Astrocyte (in vitro differentiated cells and primary cell): ENCODE results near the gene ALG14. TPM values are rescaled to one million over a fixed set of nuclear protein-coding genes. Genes with fewer than 3 reads are reported as not detected.

Experiments used
- DNase-seq: peaks from one replicate; pipeline ENCODE4 v3.0.0-alpha.2; 2010; ENCODE audit warnings: low read depth
- FAIRE-seq: peaks from 2 replicates; lab custom pipeline; 2011; peaks lifted over from hg19 to GRCh38; lab: Jason Lieb, UNC
- H2AFZ ChIP-seq: 2 replicates; pipeline ENCODE4 v1.6.0; 2012; ENCODE audit warnings: low read depth, low read length, inconsistent platforms
- H3K27ac ChIP-seq: 2 replicates; pipeline ENCODE4 v1.5.1; 2011; ENCODE audit warnings: low read depth, low read length, inconsistent platforms
- H3K27me3 ChIP-seq: 2 replicates; pipeline ENCODE4 v1.6.0; 2011; ENCODE audit warnings: low read length, inconsistent platforms; ENCODE audit not compliant: insufficient read depth
- H3K36me3 ChIP-seq: 2 replicates; pipeline ENCODE4 v1.5.1; 2011; ENCODE audit warnings: low read length, inconsistent platforms; ENCODE audit not compliant: insufficient read depth
- H3K4me1 ChIP-seq: 2 replicates; pipeline ENCODE4 v1.5.1; 2011; ENCODE audit warnings: low read length, inconsistent platforms; ENCODE audit not compliant: insufficient read depth
- H3K4me2 ChIP-seq: 2 replicates; pipeline ENCODE4 v1.6.0; 2012; ENCODE audit warnings: low read length, inconsistent platforms
- H3K4me3 ChIP-seq: 2 replicates; pipeline ENCODE4 v1.5.1; 2011; ENCODE audit warnings: low read depth, mild to moderate bottlenecking, low read length, inconsistent platforms; ENCODE audit not compliant: insufficient read depth
- H3K79me2 ChIP-seq: 2 replicates; pipeline ENCODE4 v1.6.0; 2012; ENCODE audit warnings: mild to moderate bottlenecking, low read length, inconsistent platforms; ENCODE audit not compliant: insufficient read depth
- H3K9ac ChIP-seq: 2 replicates; pipeline ENCODE4 v1.6.0; 2012; ENCODE audit warnings: mild to moderate bottlenecking, low read length, inconsistent platforms
- H3K9me3 ChIP-seq: 2 replicates; pipeline ENCODE4 v1.5.1; 2012; ENCODE audit warnings: low read depth, mild to moderate bottlenecking, low read length, inconsistent platforms; ENCODE audit not compliant: insufficient read depth
- H4K20me1 ChIP-seq: 2 replicates; pipeline ENCODE4 v1.6.0; 2012; ENCODE audit warnings: low read length, inconsistent platforms; ENCODE audit not compliant: insufficient read depth
- H3K27ac Mint-ChIP-seq: one replicate; pipeline ENCODE4 v1.8.0; 2021; ENCODE audit warnings: mild to moderate bottlenecking, mixed read lengths; ENCODE audit not compliant: unreplicated experiment
- H3K27me3 Mint-ChIP-seq: one replicate; pipeline ENCODE4 v1.8.0; 2021; ENCODE audit warnings: low read depth, mixed read lengths; ENCODE audit not compliant: unreplicated experiment
- H3K36me3 Mint-ChIP-seq: one replicate; pipeline ENCODE4 v1.8.0; 2021; ENCODE audit warnings: low read depth, mixed read lengths; ENCODE audit not compliant: unreplicated experiment
- H3K4me1 Mint-ChIP-seq: one replicate; pipeline ENCODE4 v1.8.0; 2021; ENCODE audit warnings: low read depth, mixed read lengths; ENCODE audit not compliant: unreplicated experiment
- H3K4me3 Mint-ChIP-seq: one replicate; pipeline ENCODE4 v1.8.0; 2021; ENCODE audit warnings: mild to moderate bottlenecking, moderate library complexity, mixed read lengths; ENCODE audit not compliant: unreplicated experiment
- H3K9me3 Mint-ChIP-seq: one replicate; pipeline ENCODE4 v1.8.0; 2021; ENCODE audit warnings: mild to moderate bottlenecking, mixed read lengths; ENCODE audit not compliant: unreplicated experiment
- CTCF ChIP-seq: IDR thresholded peaks from 2 replicates; pipeline ENCODE4 v1.5.1; 2011; ENCODE audit warnings: low read depth, mild to moderate bottlenecking, inconsistent platforms, low read length, moderate library complexity; ENCODE audit not compliant: insufficient read depth
- EZH2 ChIP-seq: IDR thresholded peaks from 2 replicates; pipeline ENCODE4 v1.6.1; 2012; ENCODE audit warnings: mild to moderate bottlenecking, low read length, inconsistent platforms; ENCODE audit not compliant: insufficient read depth
- total RNA-seq: library from RNA; stranded (reverse); gene quantifications from 2 replicates; pipeline ENCODE4 v1.2.1, GENCODE V29; 2021

Gene ALG14
- total RNA-seq, 1 donor from 2014 or later = 6.9 TPM

- Mint-ChIP-seq H3K4me3 (no peak overlapping the region), H3K9me3 (no peaks in the 10 kb centered on the region), H3K27ac (no peak overlapping the region), H3K27me3 (no peaks in the 10 kb centered on the region), H3K4me1 (peaks cover 38% of the 10 kb centered on the region), H3K36me3 (no peaks in the 10 kb centered on the region)
- H3K79me2 ChIP-seq = no peaks in the 10 kb centered on the region
- no peak overlapping the region for H2AFZ ChIP-seq
- H3K4me2 ChIP-seq = no peak overlapping the region
- TF ChIP-seq EZH2 = no peak
- TF ChIP-seq CTCF = no peak
- H3K9me3 ChIP-seq = no peaks in the 10 kb centered on the region
- no peaks in the 10 kb centered on the region for H4K20me1 ChIP-seq
- no peaks in the 10 kb centered on the region for H3K36me3 ChIP-seq
- H3K4me3 ChIP-seq = no peak overlapping the region
- DNase-seq (no peak), FAIRE-seq (no peak)
- peaks cover 28% of the 10 kb centered on the region for H3K4me1 ChIP-seq
- no peak overlapping the region for H3K27ac ChIP-seq
- H3K9ac ChIP-seq = no peak overlapping the region
- no peaks in the 10 kb centered on the region for H3K27me3 ChIP-seq
Measured at GRCh38 chr1:94982398-94982797, 90.4 kb downstream of the ALG14 start.

GRCh38 chr1:94981575-94981973, 91.2 kb downstream of the ALG14 start:
- Histone ChIP-seq H3K9me3 (no peaks in the 10 kb centered on the region), H3K9ac (no peak overlapping the region), H3K4me3 (no peak overlapping the region), H3K27me3 (no peaks in the 10 kb centered on the region), H3K79me2 (no peaks in the 10 kb centered on the region), H2AFZ (no peak overlapping the region), H3K4me1 (peaks cover 24% of the 10 kb centered on the region), H4K20me1 (no peaks in the 10 kb centered on the region), H3K4me2 (no peak overlapping the region), H3K27ac (no peak overlapping the region), H3K36me3 (no peaks in the 10 kb centered on the region)
- Mint-ChIP-seq H3K4me1 (peaks cover 30% of the 10 kb centered on the region), H3K36me3 (no peaks in the 10 kb centered on the region), H3K27me3 (no peaks in the 10 kb centered on the region), H3K4me3 (no peak overlapping the region), H3K27ac (no peak overlapping the region), H3K9me3 (peaks cover 4% of the 10 kb centered on the region)
- no peak for FAIRE-seq
- TF ChIP-seq EZH2 (no peak), CTCF (no peak)
- DNase-seq = no peak
